BJ (cell line): Measurements from ENCODE around the gene ATRN. TPM values are rescaled to one million over a fixed set of nuclear protein-coding genes. Genes with fewer than 3 reads are reported as not detected.

Experiments used
- CTCF ChIA-PET: fragments of 350-600 bp; formaldehyde crosslinking; extraction: SDS; loops from one replicate; lab custom pipeline; 2021; ENCODE audit warnings: antibody characterized with exemption, inconsistent platforms; lab: Yijun Ruan, JAX
- POLR2A ChIA-PET: fragments of 300-600 bp; sonication (Branson Sonifier 250); formaldehyde crosslinking; extraction: SDS; loops from one replicate; lab custom pipeline; 2021; ENCODE audit warnings: antibody characterized with exemption; lab: Charles Lee
- DNase-seq: peaks from one replicate; pipeline ENCODE4 v3.0.0-alpha.2; 2011; ENCODE audit warnings: low read depth
- H3K27me3 ChIP-seq: 2 replicates; pipeline ENCODE4 v1.6.0; 2011; ENCODE audit warnings: low read length; ENCODE audit not compliant: control insufficient read depth, insufficient read depth
- H3K36me3 ChIP-seq: 2 replicates; pipeline ENCODE4 v1.5.1; 2011; ENCODE audit warnings: low read length; ENCODE audit not compliant: control insufficient read depth, insufficient read depth
- H3K4me3 ChIP-seq: 2 replicates; pipeline ENCODE4 v1.5.1; 2011; ENCODE audit warnings: low read depth, mild to moderate bottlenecking, control low read depth, low read length
- polyA plus RNA-seq: library from polyadenylated mRNA; depleted of rRNA; stranded (reverse); fragments of >200 nt; gene quantifications from 2 replicates; pipeline ENCODE4 v1.2.3, GENCODE V29; 2011
- TF ChIP-seq, protein P1 (sequence below): IDR thresholded peaks from 2 replicates; pipeline ENCODE4 v1.5.1; 2011; ENCODE audit warnings: low read depth, mild to moderate bottlenecking, control low read depth, inconsistent platforms, low read length, moderate library complexity; ENCODE audit not compliant: insufficient read depth

Gene ATRN
- polyA plus RNA-seq, 1 experiment: 55.7 TPM

DNA sequence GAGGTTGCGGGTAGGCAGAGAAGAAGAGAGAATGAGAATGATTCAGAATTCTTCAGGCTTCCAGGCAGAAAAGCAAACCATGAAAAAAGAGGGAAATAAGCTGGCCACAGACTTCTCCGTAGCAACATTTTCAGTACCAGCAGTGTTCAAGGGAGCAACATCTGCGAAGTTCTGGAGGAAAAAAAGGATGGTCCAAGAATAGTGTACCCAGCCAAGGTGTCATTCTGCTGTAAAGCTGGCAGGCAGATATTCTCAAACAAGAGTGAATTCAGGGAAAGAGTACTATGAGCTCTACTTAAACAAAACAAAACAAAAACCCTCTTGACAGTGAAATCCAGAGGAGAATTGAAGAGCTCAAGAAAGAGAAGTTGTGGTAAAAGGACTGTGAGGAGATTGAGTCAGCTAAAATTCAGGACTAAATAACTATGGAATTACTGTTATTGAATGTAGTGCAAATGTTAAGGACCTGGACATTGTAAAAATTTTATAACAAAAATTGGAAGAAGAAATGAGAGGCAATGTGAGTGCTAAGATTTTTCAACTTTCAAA lies 86.5 kb downstream of the ATRN start:
- peaks cover 3% of the 10 kb centered on the region; the same call in 1 of the 2 replicates for H3K36me3 ChIP-seq
- DNase-seq: no peak
- POLR2A ChIA-PET: no interaction called here
- CTCF ChIA-PET: interaction anchor here (0.8 to 1.1 kb wide), 3 partner anchors 119 to 203 kb away, joined by 3 to 5 read pairs (median 4); no protein-coding TSS in a partner anchor
- TF ChIP-seq, protein P1, sequence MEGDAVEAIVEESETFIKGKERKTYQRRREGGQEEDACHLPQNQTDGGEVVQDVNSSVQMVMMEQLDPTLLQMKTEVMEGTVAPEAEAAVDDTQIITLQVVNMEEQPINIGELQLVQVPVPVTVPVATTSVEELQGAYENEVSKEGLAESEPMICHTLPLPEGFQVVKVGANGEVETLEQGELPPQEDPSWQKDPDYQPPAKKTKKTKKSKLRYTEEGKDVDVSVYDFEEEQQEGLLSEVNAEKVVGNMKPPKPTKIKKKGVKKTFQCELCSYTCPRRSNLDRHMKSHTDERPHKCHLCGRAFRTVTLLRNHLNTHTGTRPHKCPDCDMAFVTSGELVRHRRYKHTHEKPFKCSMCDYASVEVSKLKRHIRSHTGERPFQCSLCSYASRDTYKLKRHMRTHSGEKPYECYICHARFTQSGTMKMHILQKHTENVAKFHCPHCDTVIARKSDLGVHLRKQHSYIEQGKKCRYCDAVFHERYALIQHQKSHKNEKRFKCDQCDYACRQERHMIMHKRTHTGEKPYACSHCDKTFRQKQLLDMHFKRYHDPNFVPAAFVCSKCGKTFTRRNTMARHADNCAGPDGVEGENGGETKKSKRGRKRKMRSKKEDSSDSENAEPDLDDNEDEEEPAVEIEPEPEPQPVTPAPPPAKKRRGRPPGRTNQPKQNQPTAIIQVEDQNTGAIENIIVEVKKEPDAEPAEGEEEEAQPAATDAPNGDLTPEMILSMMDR: no peak
- H3K27me3 ChIP-seq: no peaks in the 10 kb centered on the region
- no peak overlapping the region for H3K4me3 ChIP-seq

DNA sequence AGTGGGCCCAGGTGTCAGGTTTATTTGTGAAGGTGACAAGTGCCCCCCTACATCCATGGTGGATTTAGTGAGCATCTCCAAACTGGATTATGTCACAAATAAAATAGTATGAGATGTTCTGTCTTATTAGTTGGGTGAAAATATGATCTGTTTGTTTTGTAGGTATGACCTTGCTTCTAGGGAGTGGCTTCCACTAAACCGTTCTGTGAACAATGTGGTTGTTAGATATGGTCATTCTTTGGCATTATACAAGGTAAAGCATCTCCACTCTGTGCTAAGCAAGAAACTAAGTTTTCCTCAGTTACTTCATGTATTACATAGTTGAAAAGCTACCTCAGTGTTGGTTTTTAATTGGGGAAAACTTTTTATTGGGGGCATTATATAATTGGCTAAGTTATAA lies 88.4 kb downstream of the ATRN start:
- H3K27me3 ChIP-seq: no peaks in the 10 kb centered on the region
- ChIA-PET POLR2A (no interaction called here), CTCF (interaction anchor here (2.5 kb wide), 1 partner anchor 152 kb away, joined by 13 read pairs; no protein-coding TSS in a partner anchor)
- DNase-seq: no peak
- TF ChIP-seq, protein P1: no peak
- no peak overlapping the region for H3K4me3 ChIP-seq
- H3K36me3 ChIP-seq: peaks cover 3% of the 10 kb centered on the region; the same call in 1 of the 2 replicates

DNA sequence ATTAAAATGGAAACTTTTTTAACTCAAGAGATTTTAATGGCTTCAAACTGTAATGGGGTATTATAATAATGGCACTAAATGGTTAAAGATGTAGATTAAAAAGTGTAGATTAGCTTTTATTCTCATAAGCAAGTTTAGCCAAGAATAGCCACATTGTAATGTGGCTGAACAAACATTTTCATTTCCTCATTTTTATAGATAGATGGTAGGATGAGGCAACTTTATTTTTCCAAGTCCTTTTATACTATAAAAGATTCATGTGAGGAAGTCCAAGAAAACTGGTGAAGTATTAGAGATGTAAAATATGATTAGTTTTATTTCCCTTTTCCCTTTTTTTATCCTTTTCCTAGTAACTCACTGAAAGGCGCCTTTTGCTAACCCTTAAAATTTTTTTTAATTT lies 88.8 kb downstream of the ATRN start:
- CTCF ChIA-PET: interaction anchor here (2.5 kb wide), 1 partner anchor 151 kb away, joined by 13 read pairs; no protein-coding TSS in a partner anchor
- Histone ChIP-seq H3K27me3 (no peaks in the 10 kb centered on the region), H3K36me3 (peaks cover 3% of the 10 kb centered on the region; the same call in 1 of the 2 replicates), H3K4me3 (no peak overlapping the region)
- TF ChIP-seq, protein P1: no peak
- POLR2A ChIA-PET: no interaction called here
- no peak for DNase-seq

DNA sequence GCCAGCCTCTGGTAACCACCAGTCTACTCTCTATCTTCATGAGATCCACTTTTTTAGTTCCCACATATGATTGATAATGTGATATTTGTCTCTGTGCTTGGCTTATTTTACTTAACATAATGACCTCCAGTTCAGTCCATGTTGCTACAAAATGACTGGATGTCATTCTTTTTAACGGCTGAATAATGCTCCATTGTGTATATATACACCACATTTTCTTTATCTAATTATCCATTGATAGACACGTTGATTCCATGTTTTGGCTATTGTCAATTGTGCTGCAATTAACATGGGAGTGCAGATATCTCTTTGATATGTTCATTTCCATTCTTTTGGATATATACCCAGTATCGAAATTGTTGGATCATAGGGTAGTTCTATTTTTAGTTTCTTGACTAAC lies 89.3 kb downstream of the ATRN start:
- peaks cover 3% of the 10 kb centered on the region; the same call in 1 of the 2 replicates for H3K36me3 ChIP-seq
- TF ChIP-seq, protein P1: no peak
- H3K4me3 ChIP-seq: no peak overlapping the region
- ChIA-PET CTCF (interaction anchor here (2.5 kb wide), 1 partner anchor 151 kb away, joined by 13 read pairs; no protein-coding TSS in a partner anchor), POLR2A (no interaction called here)
- H3K27me3 ChIP-seq: no peaks in the 10 kb centered on the region
- DNase-seq: no peak

DNA sequence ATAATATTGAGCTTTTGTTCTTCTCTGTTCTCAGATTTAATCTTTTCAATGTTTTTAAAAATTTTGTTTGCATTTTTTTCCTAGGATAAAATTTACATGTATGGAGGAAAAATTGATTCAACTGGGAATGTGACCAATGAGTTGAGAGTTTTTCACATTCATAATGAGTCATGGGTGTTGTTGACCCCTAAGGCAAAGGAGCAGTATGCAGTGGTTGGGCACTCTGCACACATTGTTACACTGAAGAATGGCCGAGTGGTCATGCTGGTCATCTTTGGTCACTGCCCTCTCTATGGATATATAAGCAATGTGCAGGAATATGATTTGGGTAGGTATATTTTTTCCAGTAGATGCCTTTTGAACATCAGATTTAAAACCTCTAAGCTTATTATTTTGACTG lies 89.8 kb downstream of the ATRN start:
- Histone ChIP-seq H3K36me3 (peaks cover 3% of the 10 kb centered on the region; the same call in 1 of the 2 replicates), H3K4me3 (no peak overlapping the region), H3K27me3 (no peaks in the 10 kb centered on the region)
- DNase-seq: no peak
- TF ChIP-seq, protein P1: no peak
- ChIA-PET POLR2A (no interaction called here), CTCF (interaction anchor here (2.5 kb wide), 1 partner anchor 150 kb away, joined by 13 read pairs; no protein-coding TSS in a partner anchor)
